HCT116 (cell line): Measurements from ENCODE around the gene EGFL7. TPM values are rescaled to one million over a fixed set of nuclear protein-coding genes. Genes with fewer than 3 reads are reported as not detected.

Source experiments
- ATAC-seq: fragments of 200-7000 bp; cut with Tn5 transposase; 2 replicates; pipeline ENCODE4 v1.9.1; 2020; ENCODE audit warnings: mild to moderate bottlenecking, moderate library complexity
- BruUV-seq: library from RNA; stranded (reverse); fragments of 400-500 nt; replicated peaks from 2 replicates; lab custom pipeline; 2021; lab: Mats Ljungman, UMichigan
- CTCF ChIA-PET: fragments of 300-600 bp; sonication (Branson Sonifier 250); formaldehyde crosslinking; loops from one replicate; lab custom pipeline; 2021; ENCODE audit warnings: antibody characterized with exemption; lab: Charles Lee
- POLR2A ChIA-PET: fragments of 300-600, 350-600 bp; sonication (Branson Sonifier 250); formaldehyde crosslinking; loops from one replicate; lab custom pipeline; 2021; ENCODE audit warnings: antibody characterized with exemption; lab: Charles Lee
- RAD21 ChIA-PET, 2 experiments: fragments of 300-600 bp; sonication (Branson Sonifier 250); formaldehyde crosslinking; loops; one replicate each; lab custom pipeline; 2023; ENCODE audit warnings: low total read pairs in 2 of 2; ENCODE audit not compliant: uncharacterized antibody in 2 of 2, unreplicated experiment in 2 of 2, low non-redundant PET in 1 of 2; lab: Charles Lee
- DNase-seq: peaks from one replicate; pipeline ENCODE4 v3.0.0-alpha.2; 2010; ENCODE audit warnings: low read depth, low spot score
- H2AFZ ChIP-seq: fragments of 200-600 bp; shearing (Covaris generic), sonication (generic); 2 replicates; pipeline ENCODE4 v1.6.1; 2017; ENCODE audit warnings: low read depth, mixed run types, mixed read lengths, antibody characterized with exemption, low read length; ENCODE audit not compliant: poor library complexity, severe bottlenecking
- H3K27ac ChIP-seq: 2 replicates; pipeline ENCODE4 v1.5.1; 2012; ENCODE audit warnings: low read depth, low read length
- H3K27me3 ChIP-seq: fragments of 200-600 bp; sonication (generic); 2 replicates; pipeline ENCODE4 v1.6.1; 2016; ENCODE audit warnings: mixed run types, low read length, mixed read lengths; ENCODE audit not compliant: insufficient read depth
- H3K36me3 ChIP-seq, 2 experiments: fragments of 200-500 bp in 1 of 2; fragments of 200-600 bp in 1 of 2; sonication (Bioruptor generic) in 1 of 2; sonication (generic) in 1 of 2; 2 replicates each; pipeline versions ENCODE4 v1.5.1 to v1.6.1; 2014 to 2016; ENCODE audit warnings: low read length in 2 of 2, inconsistent platforms in 1 of 2, mixed read lengths in 1 of 2, mixed run types in 1 of 2; ENCODE audit not compliant: insufficient read depth in 2 of 2, control insufficient read depth in 1 of 2
- H3K4me1 ChIP-seq, 2 experiments: fragments of 200-600 bp in 1 of 2; sonication (generic) in 1 of 2; 2 replicates each; pipeline versions ENCODE4 v1.5.1 to v1.6.1; 2012 to 2017; ENCODE audit warnings: low read length in 2 of 2, inconsistent platforms in 1 of 2, mild to moderate bottlenecking in 1 of 2, mixed read lengths in 1 of 2, mixed run types in 1 of 2, moderate library complexity in 1 of 2; ENCODE audit not compliant: insufficient read depth in 2 of 2, control insufficient read depth in 1 of 2
- H3K4me2 ChIP-seq: fragments of 200-600 bp; sonication (generic); 2 replicates; pipeline ENCODE4 v1.6.1; 2017; ENCODE audit warnings: mixed run types, low read length, mixed read lengths
- H3K4me3 ChIP-seq, 2 experiments: fragments of 200-600 bp in 1 of 2; sonication (generic) in 1 of 2; replicated peaks in 1 of 2; 2 replicates each; pipeline ENCODE4 v1.5.1; 2011 to 2016; ENCODE audit warnings: low read length in 2 of 2, control low read depth in 1 of 2, low read depth in 1 of 2, mild to moderate bottlenecking in 1 of 2, mixed read lengths in 1 of 2, mixed run types in 1 of 2
- H3K79me2 ChIP-seq: fragments of 200-600 bp; sonication (generic); 2 replicates; pipeline ENCODE4 v1.6.1; 2017; ENCODE audit warnings: mild to moderate bottlenecking, mixed run types, low read length, moderate library complexity, mixed read lengths; ENCODE audit not compliant: insufficient read depth
- H3K9ac ChIP-seq: fragments of 200-600 bp; sonication (generic); 2 replicates; pipeline ENCODE4 v1.6.1; 2016; ENCODE audit warnings: low read length, mixed read lengths
- H3K9me2 ChIP-seq: fragments of 200-600 bp; sonication (generic), shearing (Covaris generic); 2 replicates; pipeline ENCODE4 v1.6.1; 2017; ENCODE audit warnings: mixed run types, mild to moderate bottlenecking, moderate library complexity; ENCODE audit not compliant: insufficient read depth
- H3K9me3 ChIP-seq, 2 experiments: fragments of 200-500 bp in 1 of 2; fragments of 200-600 bp in 1 of 2; sonication (Bioruptor generic) in 1 of 2; sonication (generic) in 1 of 2; 2 replicates each; pipeline ENCODE4 v1.6.1; 2014 to 2017; ENCODE audit warnings: low read length in 2 of 2, mixed read lengths in 2 of 2, inconsistent platforms in 1 of 2, low read depth in 1 of 2, mild to moderate bottlenecking in 1 of 2, mixed run types in 1 of 2, moderate library complexity in 1 of 2; ENCODE audit not compliant: control insufficient read depth in 1 of 2, insufficient read depth in 1 of 2
- H4K20me1 ChIP-seq: fragments of 200-600 bp; sonication (generic), shearing (Covaris generic); 2 replicates; pipeline ENCODE4 v1.6.1; 2017; ENCODE audit warnings: mixed run types, mild to moderate bottlenecking, moderate library complexity; ENCODE audit not compliant: insufficient read depth
- ATF3 ChIP-seq: IDR thresholded peaks from 2 replicates; pipeline ENCODE4 v1.6.1; 2012
- CBX3 ChIP-seq: IDR thresholded peaks from 2 replicates; pipeline ENCODE4 v1.6.1; 2012; ENCODE audit warnings: low read depth
- CEBPB ChIP-seq: IDR thresholded peaks from 2 replicates; pipeline ENCODE4 v1.6.1; 2012; ENCODE audit warnings: low read depth
- ELF1 ChIP-seq: IDR thresholded peaks from 2 replicates; pipeline ENCODE4 v1.6.1; 2012; ENCODE audit warnings: low read depth, borderline replicate concordance
- EZH2phosphoT487 ChIP-seq: fragments of 200-600 bp; IDR thresholded peaks from 2 replicates; pipeline ENCODE4 v1.6.1; 2018; ENCODE audit warnings: antibody characterized with exemption, borderline replicate concordance
- FOSL1 ChIP-seq: IDR thresholded peaks from 2 replicates; pipeline ENCODE4 v1.6.1; 2012; ENCODE audit warnings: low read depth
- JUND ChIP-seq: IDR thresholded peaks from 2 replicates; pipeline ENCODE4 v1.6.1; 2012
- POLR2A ChIP-seq: IDR thresholded peaks from 2 replicates; pipeline ENCODE4 v1.7.0; 2011; ENCODE audit warnings: borderline replicate concordance; ENCODE audit not compliant: insufficient read depth, insufficient read length; ENCODE audit errors: extremely low read depth
- RAD21 ChIP-seq: IDR thresholded peaks from 2 replicates; pipeline ENCODE4 v1.6.1; 2012; ENCODE audit warnings: low read depth, mild to moderate bottlenecking
- REST ChIP-seq: IDR thresholded peaks from 2 replicates; pipeline ENCODE4 v1.6.1; 2012; ENCODE audit warnings: low read depth
- SRF ChIP-seq: IDR thresholded peaks from 2 replicates; pipeline ENCODE4 v1.6.1; 2012; ENCODE audit warnings: low read depth
- TCF7L2 ChIP-seq: IDR thresholded peaks from 2 replicates; pipeline ENCODE4 v1.7.0; 2011; ENCODE audit warnings: borderline replicate concordance, inconsistent platforms; ENCODE audit not compliant: insufficient read depth, insufficient read length; ENCODE audit errors: extremely low read depth
- ZFX ChIP-seq: fragments of 450-650 bp; IDR thresholded peaks from 2 replicates; pipeline ENCODE4 v1.6.1; 2017
- intact Hi-C: fragments of 100-400 bp; cut with micrococcal nuclease; formaldehyde crosslinking; loops from 2 replicates; pipeline ENCODE4 v1.10.0; 2022
- total RNA-seq: library from RNA; stranded (reverse); gene quantifications from one replicate; pipeline ENCODE4 v1.2.1, GENCODE V29; 2021; ENCODE audit not compliant: unreplicated experiment

The EGFL7 gene
- total RNA-seq, 1 experiment from 2014 or later = 82.0 TPM

- ATAC-seq (no peak), DNase-seq (no peak)
- Histone ChIP-seq H3K4me2 (no peak overlapping the region), H2AFZ (no peak overlapping the region), H3K27me3 (no peaks in the 10 kb centered on the region), H3K9ac (no peak overlapping the region), H3K4me1 (peaks cover 8 to 16% of the 10 kb centered on the region in 2 experiments), H3K4me3 (no peak overlapping the region), H3K36me3 (no peaks in the 10 kb centered on the region), H3K9me2 (no peaks in the 10 kb centered on the region), H3K9me3 (no peaks in the 10 kb centered on the region), H4K20me1 (no peaks in the 10 kb centered on the region), H3K27ac (no peak overlapping the region), H3K79me2 (peaks cover 57% of the 10 kb centered on the region)
- ChIA-PET CTCF (interaction anchor here (1.5 to 3.6 kb wide), 2 partner anchors 10 to 12 kb away, joined by 5 to 18 read pairs; no protein-coding TSS in a partner anchor), POLR2A (no interaction called here), RAD21 (no interaction called here)
- no peak for TF ChIP-seq POLR2A
- TF ChIP-seq CBX3 = no peak
- no peak for TF ChIP-seq EZH2phosphoT487
- TF ChIP-seq CEBPB = no peak
- no peak for TF ChIP-seq REST
- no TSS peak for BruUV-seq
- intact Hi-C loops = no loop called here
Observed at GRCh38 chr9:136681945-136682699, 19.4 kb downstream of the EGFL7 start.

GRCh38 chr9:136682710-136683109 lies 20.0 kb downstream of the EGFL7 start:
- Histone ChIP-seq H3K9ac (no peak overlapping the region), H3K4me3 (no peak overlapping the region), H3K9me2 (no peaks in the 10 kb centered on the region), H2AFZ (no peak overlapping the region), H3K79me2 (peaks cover 57% of the 10 kb centered on the region), H4K20me1 (no peaks in the 10 kb centered on the region), H3K27ac (no peak overlapping the region), H3K4me2 (no peak overlapping the region), H3K27me3 (no peaks in the 10 kb centered on the region), H3K9me3 (no peaks in the 10 kb centered on the region), H3K4me1 (peaks cover 10 to 18% of the 10 kb centered on the region in 2 experiments), H3K36me3 (no peaks in the 10 kb centered on the region)
- RAD21 ChIA-PET = no interaction called here
- no peak for DNase-seq
- intact Hi-C loops = no loop called here
- POLR2A ChIA-PET = no interaction called here
- BruUV-seq = no TSS peak
- CTCF ChIA-PET = interaction anchor here (1.5 to 3.6 kb wide), 2 partner anchors 11 kb away, joined by 5 to 18 read pairs; no protein-coding TSS in a partner anchor
- ATAC-seq = no peak
- TF ChIP-seq FOSL1 = no peak
- TF ChIP-seq ZFX = no peak
- no peak for TF ChIP-seq RAD21
- TF ChIP-seq POLR2A = no peak
- TF ChIP-seq CBX3 = no peak
- TF ChIP-seq REST = no peak
- no peak for TF ChIP-seq TCF7L2
- TF ChIP-seq SRF = no peak
- no peak for TF ChIP-seq ATF3
- no peak for TF ChIP-seq JUND
- no peak for TF ChIP-seq CEBPB
- no peak for TF ChIP-seq ELF1
